Keratinocyte (primary cell): ENCODE measurements around the gene CPNE9. TPM values are rescaled to one million over a fixed set of nuclear protein-coding genes. Genes with fewer than 3 reads are reported as not detected.

ENCODE experiments used
- DNase-seq: peaks from one replicate; pipeline ENCODE4 v3.0.0-alpha.2; 2011; ENCODE audit warnings: low read depth, missing footprints, low spot score
- FAIRE-seq: peaks from 2 replicates; lab custom pipeline; 2011; peaks lifted over from hg19 to GRCh38; lab: Jason Lieb, UNC
- H2AFZ ChIP-seq: 2 replicates; pipeline ENCODE4 v1.6.0; 2012; ENCODE audit warnings: low read length, control low read depth, inconsistent platforms; ENCODE audit not compliant: control insufficient read depth
- H3K27ac ChIP-seq: 2 replicates; pipeline ENCODE4 v1.5.1; 2011; ENCODE audit warnings: low read length; ENCODE audit not compliant: control insufficient read depth, insufficient read depth
- H3K27me3 ChIP-seq: 3 replicates; pipeline ENCODE4 v1.6.0; 2011; ENCODE audit warnings: low read length; ENCODE audit not compliant: control insufficient read depth, insufficient read depth; ENCODE audit errors: extremely low read depth
- H3K36me3 ChIP-seq, 2 experiments: 2 replicates in 1 of 2; 3 replicates in 1 of 2; pipeline ENCODE4 v1.5.1; 2011; ENCODE audit warnings: low read length in 2 of 2, mild to moderate bottlenecking in 1 of 2; ENCODE audit not compliant: control insufficient read depth in 2 of 2, insufficient read depth in 2 of 2; ENCODE audit errors: extremely low read depth in 1 of 2
- H3K4me1 ChIP-seq: 3 replicates; pipeline ENCODE4 v1.5.1; 2011; ENCODE audit warnings: low read length; ENCODE audit not compliant: control insufficient read depth, insufficient read depth; ENCODE audit errors: extremely low read depth
- H3K4me2 ChIP-seq: 3 replicates; pipeline ENCODE4 v1.6.0; 2011; ENCODE audit warnings: low read depth, low read length; ENCODE audit not compliant: control insufficient read depth, insufficient read depth; ENCODE audit errors: extremely low read depth
- H3K4me3 ChIP-seq, 3 experiments: fragments of 200-600 bp in 1 of 3; sonication (generic) in 1 of 3; 2 replicates in 2 of 3; 3 replicates in 1 of 3; pipeline ENCODE4 v1.5.1; 2011 to 2016; ENCODE audit warnings: low read length in 3 of 3, mild to moderate bottlenecking in 3 of 3, control low read depth in 2 of 3, inconsistent platforms in 1 of 3, low read depth in 1 of 3, mixed read lengths in 1 of 3, mixed run types in 1 of 3, moderate library complexity in 1 of 3; ENCODE audit not compliant: control insufficient read depth in 2 of 3, insufficient read depth in 2 of 3; ENCODE audit errors: extremely low read depth in 1 of 3
- H3K79me2 ChIP-seq: 2 replicates; pipeline ENCODE4 v1.6.0; 2012; ENCODE audit warnings: low read length; ENCODE audit not compliant: control insufficient read depth, insufficient read depth
- H3K9ac ChIP-seq: 3 replicates; pipeline ENCODE4 v1.6.0; 2011; ENCODE audit warnings: low read length; ENCODE audit not compliant: control insufficient read depth, insufficient read depth; ENCODE audit errors: extremely low read depth
- H3K9me1 ChIP-seq: 3 replicates; pipeline ENCODE4 v1.6.0; 2011; ENCODE audit warnings: low read length; ENCODE audit not compliant: control insufficient read depth, insufficient read depth; ENCODE audit errors: extremely low read depth
- H3K9me3 ChIP-seq: 2 replicates; pipeline ENCODE4 v1.5.1; 2012; ENCODE audit warnings: low read depth, low read length; ENCODE audit not compliant: control insufficient read depth
- H4K20me1 ChIP-seq: 3 replicates; pipeline ENCODE4 v1.6.0; 2011; ENCODE audit warnings: low read length; ENCODE audit not compliant: control insufficient read depth, insufficient read depth; ENCODE audit errors: extremely low read depth
- CTCF ChIP-seq, 3 experiments: IDR thresholded peaks in 1 of 3; conservative IDR thresholded peaks in 1 of 3; optimal IDR thresholded peaks in 1 of 3; 2 replicates in 2 of 3; 3 replicates in 1 of 3; pipeline versions ENCODE3 to v1.5.1; 2011; ENCODE audit warnings: low read length in 3 of 3, mild to moderate bottlenecking in 3 of 3, moderate library complexity in 2 of 3, control low read depth in 1 of 3, inconsistent platforms in 1 of 3; ENCODE audit not compliant: insufficient read depth in 2 of 3; ENCODE audit errors: extremely low read depth in 1 of 3
- EZH2 ChIP-seq: IDR thresholded peaks from one replicate; pipeline ENCODE4 v1.6.1; 2012; ENCODE audit warnings: inconsistent platforms, mild to moderate bottlenecking, low read length, moderate library complexity
- dilution Hi-C: fragments of 300-500 bp; cut with MboI; formaldehyde crosslinking; loops from one replicate; pipeline ENCODE4 v1.7.0; 2020; ENCODE audit warnings: low sequenced_read_pairs; ENCODE audit not compliant: extremely low pct_ligation_motif_present
- polyA plus RNA-seq, 5 experiments: library from polyadenylated mRNA; depleted of rRNA in 3 of 5; stranded (reverse) in 3 of 5; stranded (forward) in 1 of 5; unstranded in 1 of 5; fragments of >200 nt; gene quantifications; 1 replicate in 1 of 5; 2 replicates in 3 of 5; 3 replicates in 1 of 5; pipeline versions ENCODE4 v1.2.1 to v1.2.3, GENCODE V29; 2011 to 2012; ENCODE audit warnings: missing spikeins in 2 of 5, low read depth in 1 of 5, low replicate concordance in 1 of 5

Gene CPNE9
- polyA plus RNA-seq, 1 donor (not counting 4 experiments of a cell fraction or from before 2014, with no cell fraction given), result not detected

- H3K9me3 ChIP-seq, result no peaks in the 10 kb centered on the region
- dilution Hi-C loops, result no loop called here
- FAIRE-seq, result no peak
- H3K4me2 ChIP-seq, result no peak overlapping the region
- H3K36me3 ChIP-seq, result peaks cover 14 to 22% of the 10 kb centered on the region in 2 experiments
- H3K27ac ChIP-seq, result no peak overlapping the region
- H3K4me1 ChIP-seq, result no peaks in the 10 kb centered on the region
- H3K27me3 ChIP-seq, result no peaks in the 10 kb centered on the region
- no peaks in the 10 kb centered on the region for H3K9me1 ChIP-seq
- no peak overlapping the region for H3K9ac ChIP-seq
- H4K20me1 ChIP-seq, result no peaks in the 10 kb centered on the region
- no peak for TF ChIP-seq EZH2
- no peak for TF ChIP-seq CTCF (optimal IDR thresholded peaks at IDR 0.05 in 1 of 3, IDR thresholded peaks at IDR 0.05 in 1 of 3, conservative IDR thresholded peaks at IDR 0.05 in 1 of 3; ENCODE audit: extremely low read depth in 1 of 3, insufficient read depth in 2 of 3, low read length in 3 of 3)
- no peak overlapping the region for H2AFZ ChIP-seq
- H3K79me2 ChIP-seq, result peaks cover 2% of the 10 kb centered on the region
- no peak for DNase-seq
- H3K4me3 ChIP-seq, result no peak overlapping the region
Observed at GRCh38 chr3:9660972-9661371, 42.7 kb upstream of the CPNE9 start.

GRCh38 chr3:9664119-9664751 is 39.4 kb upstream of the CPNE9 start:
- dilution Hi-C loops, result no loop called here
- peaks cover 16 to 27% of the 10 kb centered on the region in 2 experiments for H3K36me3 ChIP-seq

More at GRCh38 chr3:9664119-9664751, 39.4 kb upstream of the CPNE9 start:
- no peak overlapping the region for H3K27ac ChIP-seq
- H3K4me1 ChIP-seq, result no peaks in the 10 kb centered on the region
- no peak overlapping the region for H3K4me3 ChIP-seq
- no peak overlapping the region for H3K4me2 ChIP-seq
- H3K27me3 ChIP-seq, result no peaks in the 10 kb centered on the region
- no peaks in the 10 kb centered on the region for H3K9me1 ChIP-seq
- TF ChIP-seq EZH2 (no peak), CTCF (optimal IDR thresholded peaks at IDR 0.05 in 1 of 3, IDR thresholded peaks at IDR 0.05 in 1 of 3, conservative IDR thresholded peaks at IDR 0.05 in 1 of 3; ENCODE audit: extremely low read depth in 1 of 3, insufficient read depth in 2 of 3, low read length in 3 of 3) (no peak)
- no peak overlapping the region for H3K9ac ChIP-seq
- H2AFZ ChIP-seq, result no peak overlapping the region
- no peaks in the 10 kb centered on the region for H4K20me1 ChIP-seq
- FAIRE-seq, result no peak
- DNase-seq, result no peak
- H3K79me2 ChIP-seq, result peaks cover 2% of the 10 kb centered on the region
- no peaks in the 10 kb centered on the region for H3K9me3 ChIP-seq
